HL-60 (cell line): ENCODE measurements around the gene TBX15.

ENCODE experiments used
- DNase-seq, 2 experiments: peaks; one replicate each; pipeline ENCODE4 v3.0.0-alpha.2; 2010 to 2020; ENCODE audit warnings: low read depth in 1 of 2, low spot score in 1 of 2
- H3K27ac ChIP-seq: fragments of 250-450 bp; sonication (Bioruptor Pico); replicated peaks from 2 replicates; pipeline ENCODE4 v1.5.1; 2020; ENCODE audit warnings: mild to moderate bottlenecking, moderate library complexity
- H3K27me3 ChIP-seq: fragments of 250-450 bp; sonication (Bioruptor Pico); 2 replicates; pipeline ENCODE4 v1.5.1; 2021; ENCODE audit warnings: mild to moderate bottlenecking, moderate library complexity; ENCODE audit not compliant: insufficient read depth, poor library complexity, severe bottlenecking
- H3K4me3 ChIP-seq: replicated peaks from 2 replicates; pipeline ENCODE4 v1.5.1; 2011; ENCODE audit warnings: mild to moderate bottlenecking, control low read depth, low read length; ENCODE audit not compliant: insufficient read depth
- GABPA ChIP-seq: IDR thresholded peaks from 2 replicates; pipeline ENCODE4 v1.6.1; 2012; ENCODE audit warnings: low read depth
- POLR2AphosphoS5 ChIP-seq: IDR thresholded peaks from 2 replicates; pipeline ENCODE4 v1.6.1; 2012; ENCODE audit warnings: low read depth
- SPI1 ChIP-seq: IDR thresholded peaks from 2 replicates; pipeline ENCODE4 v1.6.1; 2012; ENCODE audit warnings: low read depth, mild to moderate bottlenecking, borderline replicate concordance
- TF ChIP-seq, protein P1 (sequence below): IDR thresholded peaks from one replicate; pipeline ENCODE4 v1.5.1; 2011; ENCODE audit warnings: low read length, control low read depth, inconsistent platforms; ENCODE audit not compliant: insufficient read depth
- TF ChIP-seq, protein P2 (sequence below): IDR thresholded peaks from 2 replicates; pipeline ENCODE4 v1.6.1; 2012; ENCODE audit warnings: low read depth; ENCODE audit not compliant: insufficient replicate concordance

The TBX15 gene

DNA sequence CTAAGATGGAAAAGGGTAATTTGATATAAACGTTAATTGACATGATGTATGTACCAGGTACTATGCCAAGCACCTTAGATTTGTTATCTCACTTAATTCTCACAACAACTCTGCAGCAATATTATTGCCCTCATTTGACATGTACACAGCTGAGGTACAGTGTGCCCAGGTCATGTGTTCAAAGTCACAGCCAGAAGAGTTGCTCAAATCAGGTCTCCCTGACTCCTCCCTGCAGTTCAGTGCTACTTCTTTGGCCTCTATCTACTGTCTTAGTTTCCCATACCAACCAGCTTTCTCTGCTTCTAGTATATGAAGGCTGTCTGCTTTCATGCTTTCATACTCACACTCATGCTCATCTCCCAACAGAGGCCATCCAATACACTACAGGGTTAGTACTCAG is 15.1 kb downstream of the TBX15 start:
- no peak for DNase-seq
- H3K27ac ChIP-seq = no peak overlapping the region
- H3K27me3 ChIP-seq = peaks cover 24% of the 10 kb centered on the region
- TF ChIP-seq, protein P1, sequence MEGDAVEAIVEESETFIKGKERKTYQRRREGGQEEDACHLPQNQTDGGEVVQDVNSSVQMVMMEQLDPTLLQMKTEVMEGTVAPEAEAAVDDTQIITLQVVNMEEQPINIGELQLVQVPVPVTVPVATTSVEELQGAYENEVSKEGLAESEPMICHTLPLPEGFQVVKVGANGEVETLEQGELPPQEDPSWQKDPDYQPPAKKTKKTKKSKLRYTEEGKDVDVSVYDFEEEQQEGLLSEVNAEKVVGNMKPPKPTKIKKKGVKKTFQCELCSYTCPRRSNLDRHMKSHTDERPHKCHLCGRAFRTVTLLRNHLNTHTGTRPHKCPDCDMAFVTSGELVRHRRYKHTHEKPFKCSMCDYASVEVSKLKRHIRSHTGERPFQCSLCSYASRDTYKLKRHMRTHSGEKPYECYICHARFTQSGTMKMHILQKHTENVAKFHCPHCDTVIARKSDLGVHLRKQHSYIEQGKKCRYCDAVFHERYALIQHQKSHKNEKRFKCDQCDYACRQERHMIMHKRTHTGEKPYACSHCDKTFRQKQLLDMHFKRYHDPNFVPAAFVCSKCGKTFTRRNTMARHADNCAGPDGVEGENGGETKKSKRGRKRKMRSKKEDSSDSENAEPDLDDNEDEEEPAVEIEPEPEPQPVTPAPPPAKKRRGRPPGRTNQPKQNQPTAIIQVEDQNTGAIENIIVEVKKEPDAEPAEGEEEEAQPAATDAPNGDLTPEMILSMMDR = no peak
- TF ChIP-seq, protein P2, sequence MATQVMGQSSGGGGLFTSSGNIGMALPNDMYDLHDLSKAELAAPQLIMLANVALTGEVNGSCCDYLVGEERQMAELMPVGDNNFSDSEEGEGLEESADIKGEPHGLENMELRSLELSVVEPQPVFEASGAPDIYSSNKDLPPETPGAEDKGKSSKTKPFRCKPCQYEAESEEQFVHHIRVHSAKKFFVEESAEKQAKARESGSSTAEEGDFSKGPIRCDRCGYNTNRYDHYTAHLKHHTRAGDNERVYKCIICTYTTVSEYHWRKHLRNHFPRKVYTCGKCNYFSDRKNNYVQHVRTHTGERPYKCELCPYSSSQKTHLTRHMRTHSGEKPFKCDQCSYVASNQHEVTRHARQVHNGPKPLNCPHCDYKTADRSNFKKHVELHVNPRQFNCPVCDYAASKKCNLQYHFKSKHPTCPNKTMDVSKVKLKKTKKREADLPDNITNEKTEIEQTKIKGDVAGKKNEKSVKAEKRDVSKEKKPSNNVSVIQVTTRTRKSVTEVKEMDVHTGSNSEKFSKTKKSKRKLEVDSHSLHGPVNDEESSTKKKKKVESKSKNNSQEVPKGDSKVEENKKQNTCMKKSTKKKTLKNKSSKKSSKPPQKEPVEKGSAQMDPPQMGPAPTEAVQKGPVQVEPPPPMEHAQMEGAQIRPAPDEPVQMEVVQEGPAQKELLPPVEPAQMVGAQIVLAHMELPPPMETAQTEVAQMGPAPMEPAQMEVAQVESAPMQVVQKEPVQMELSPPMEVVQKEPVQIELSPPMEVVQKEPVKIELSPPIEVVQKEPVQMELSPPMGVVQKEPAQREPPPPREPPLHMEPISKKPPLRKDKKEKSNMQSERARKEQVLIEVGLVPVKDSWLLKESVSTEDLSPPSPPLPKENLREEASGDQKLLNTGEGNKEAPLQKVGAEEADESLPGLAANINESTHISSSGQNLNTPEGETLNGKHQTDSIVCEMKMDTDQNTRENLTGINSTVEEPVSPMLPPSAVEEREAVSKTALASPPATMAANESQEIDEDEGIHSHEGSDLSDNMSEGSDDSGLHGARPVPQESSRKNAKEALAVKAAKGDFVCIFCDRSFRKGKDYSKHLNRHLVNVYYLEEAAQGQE = no peak
- TF ChIP-seq GABPA (no peak), SPI1 (no peak), POLR2AphosphoS5 (no peak)
- H3K4me3 ChIP-seq = no peak overlapping the region

DNA sequence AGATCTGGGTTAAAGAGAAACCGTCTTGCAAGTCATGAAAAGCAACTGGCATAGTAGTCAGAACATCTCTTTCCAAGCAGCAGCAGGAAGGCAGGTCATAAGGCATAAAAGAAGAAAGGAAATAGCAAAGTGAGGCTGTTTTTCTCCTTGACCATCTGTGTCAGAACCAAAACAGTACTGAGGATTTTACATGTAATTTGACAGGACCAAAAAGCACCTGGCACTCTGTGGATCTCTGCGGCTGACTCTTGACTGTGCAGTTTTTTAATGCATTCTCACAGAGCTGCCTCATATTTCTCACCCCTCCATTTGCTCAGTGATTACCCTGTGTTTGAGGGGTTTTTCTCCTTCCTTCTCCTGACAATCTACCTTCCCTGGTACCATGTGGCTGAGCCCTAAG is 17.7 kb downstream of the TBX15 start:
- DNase-seq = no peak
- TF ChIP-seq, protein P2 = no peak
- TF ChIP-seq GABPA = no peak
- TF ChIP-seq POLR2AphosphoS5 = no peak
- no peak for TF ChIP-seq SPI1
- TF ChIP-seq, protein P1 = no peak
- Histone ChIP-seq H3K27me3 (peaks cover 5% of the 10 kb centered on the region), H3K27ac (no peak overlapping the region), H3K4me3 (no peak overlapping the region)

DNA sequence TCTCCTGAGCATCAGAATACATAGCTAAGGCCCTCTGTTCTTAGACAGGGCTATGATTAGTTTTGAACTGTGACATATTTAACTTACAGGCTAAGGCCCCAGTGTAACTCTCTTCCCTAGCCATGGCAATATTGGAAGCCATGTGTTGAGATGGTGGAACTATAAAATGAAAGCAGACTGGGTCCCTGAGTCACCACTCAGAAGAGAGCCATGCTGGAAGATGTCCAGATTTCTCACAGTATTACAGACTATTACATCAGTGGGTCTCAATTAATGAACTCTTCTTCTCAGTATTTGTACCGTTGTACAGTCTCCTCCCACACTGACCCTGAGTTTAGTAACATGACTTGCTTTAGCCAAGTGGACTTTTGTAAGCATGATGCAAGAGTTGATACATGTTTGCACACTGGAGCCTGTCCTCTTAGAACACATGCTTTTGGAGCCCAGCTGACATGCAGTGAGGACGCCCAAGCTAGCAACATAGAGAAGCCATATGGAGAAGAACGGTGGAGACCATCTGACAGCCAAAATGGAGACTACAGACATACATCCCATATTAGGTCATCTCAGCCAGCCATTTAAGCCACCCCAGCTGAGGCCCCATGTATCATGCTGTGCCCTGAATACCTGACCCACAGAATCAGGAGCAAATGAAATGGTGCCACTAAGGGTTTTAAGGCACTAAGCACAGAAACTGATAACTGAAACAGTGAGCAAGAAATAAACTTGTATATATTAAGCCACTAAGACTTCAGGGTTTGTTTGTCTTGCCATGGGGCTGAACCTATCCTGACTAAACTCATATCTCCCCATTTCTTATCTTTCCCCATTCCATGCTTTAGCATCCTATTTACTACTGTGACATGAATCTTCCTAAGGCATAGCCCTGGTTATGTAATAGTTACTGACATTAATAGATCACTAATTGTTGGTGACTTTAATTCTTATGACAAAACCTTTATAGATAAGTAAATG is 24.4 kb downstream of the TBX15 start:
- no peak for TF ChIP-seq SPI1
- TF ChIP-seq, protein P2 = no peak
- TF ChIP-seq GABPA = no peak
- no peak for TF ChIP-seq POLR2AphosphoS5
- TF ChIP-seq, protein P1 = no peak
- Histone ChIP-seq H3K4me3 (no peak overlapping the region), H3K27me3 (no peaks in the 10 kb centered on the region), H3K27ac (no peak overlapping the region)
- no peak for DNase-seq
